Transverse colon (tissue), 4 donors: ENCODE data around the gene SDK2.

Experiments used
- EP300 ChIP-seq: sonication (generic); formaldehyde crosslinking; IDR thresholded peaks from one replicate; pipeline ENCODE4 v1.6.1; 2017; ENCODE audit warnings: antibody characterized with exemption, low read depth
- POLR2A ChIP-seq: fragments of 450-650 bp; IDR thresholded peaks from one replicate; pipeline ENCODE4 v1.6.1; 2016; ENCODE audit warnings: antibody characterized with exemption, mild to moderate bottlenecking, moderate library complexity
- POLR2AphosphoS5 ChIP-seq, 3 donors: sonication (generic); formaldehyde crosslinking; IDR thresholded peaks; one replicate each; pipeline ENCODE4 v1.6.1; 2016; ENCODE audit warnings: antibody characterized with exemption in 3 of 3
- TF ChIP-seq, protein P1 (sequence below), 5 experiments: fragments of 200-600 bp in 3 of 5; fragments of 450-650 bp in 2 of 5; sonication (generic) in 3 of 5; IDR thresholded peaks; 1 replicate in 2 of 5; 2 replicates in 3 of 5; pipeline ENCODE4 v1.5.1; 2016 to 2017; ENCODE audit warnings: antibody characterized with exemption in 5 of 5, inconsistent platforms in 3 of 5, mild to moderate bottlenecking in 2 of 5, moderate library complexity in 1 of 5

DNA sequence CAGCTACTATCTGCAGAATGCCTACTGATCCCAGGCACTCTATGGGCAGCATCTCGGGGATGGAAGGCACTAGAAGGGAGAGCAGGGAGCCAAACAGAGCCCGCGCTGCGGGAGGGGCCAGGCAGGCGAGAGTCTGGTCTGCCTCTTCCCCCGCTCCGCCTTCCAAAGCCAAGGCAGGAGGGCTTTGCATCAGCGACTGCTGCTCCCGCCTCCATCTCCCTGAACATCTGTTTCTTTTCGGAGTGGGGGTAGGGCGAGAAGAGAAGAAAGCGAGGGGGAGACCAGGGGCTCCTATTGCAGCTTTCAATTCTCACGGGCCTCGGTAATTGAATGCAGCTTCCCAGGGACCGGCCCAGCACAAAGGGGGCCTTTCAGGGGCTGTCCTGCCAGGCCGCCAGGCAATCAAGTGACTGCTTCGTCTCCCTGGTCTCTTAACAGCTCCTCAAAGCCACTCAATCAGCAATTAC lies 301.0 kb downstream of the SDK2 start:
- TF ChIP-seq, protein P1, sequence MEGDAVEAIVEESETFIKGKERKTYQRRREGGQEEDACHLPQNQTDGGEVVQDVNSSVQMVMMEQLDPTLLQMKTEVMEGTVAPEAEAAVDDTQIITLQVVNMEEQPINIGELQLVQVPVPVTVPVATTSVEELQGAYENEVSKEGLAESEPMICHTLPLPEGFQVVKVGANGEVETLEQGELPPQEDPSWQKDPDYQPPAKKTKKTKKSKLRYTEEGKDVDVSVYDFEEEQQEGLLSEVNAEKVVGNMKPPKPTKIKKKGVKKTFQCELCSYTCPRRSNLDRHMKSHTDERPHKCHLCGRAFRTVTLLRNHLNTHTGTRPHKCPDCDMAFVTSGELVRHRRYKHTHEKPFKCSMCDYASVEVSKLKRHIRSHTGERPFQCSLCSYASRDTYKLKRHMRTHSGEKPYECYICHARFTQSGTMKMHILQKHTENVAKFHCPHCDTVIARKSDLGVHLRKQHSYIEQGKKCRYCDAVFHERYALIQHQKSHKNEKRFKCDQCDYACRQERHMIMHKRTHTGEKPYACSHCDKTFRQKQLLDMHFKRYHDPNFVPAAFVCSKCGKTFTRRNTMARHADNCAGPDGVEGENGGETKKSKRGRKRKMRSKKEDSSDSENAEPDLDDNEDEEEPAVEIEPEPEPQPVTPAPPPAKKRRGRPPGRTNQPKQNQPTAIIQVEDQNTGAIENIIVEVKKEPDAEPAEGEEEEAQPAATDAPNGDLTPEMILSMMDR (IDR thresholded peaks at IDR 0.05): no peak
- TF ChIP-seq POLR2A: no peak
- TF ChIP-seq EP300: no peak
- peak; percentile 26 to 54 (median 31) for TF ChIP-seq POLR2AphosphoS5 (IDR thresholded peaks at IDR 0.05)
